HG02610 (cell line): ENCODE measurements around the gene SLIT3.

ENCODE experiments used
- ATAC-seq: cut with Tn5 transposase; IDR thresholded peaks from one replicate; pipeline ENCODE4 v1.9.1; 2021; ENCODE audit warnings: mild to moderate bottlenecking, moderate library complexity; ENCODE audit not compliant: unreplicated experiment

The SLIT3 gene

DNA sequence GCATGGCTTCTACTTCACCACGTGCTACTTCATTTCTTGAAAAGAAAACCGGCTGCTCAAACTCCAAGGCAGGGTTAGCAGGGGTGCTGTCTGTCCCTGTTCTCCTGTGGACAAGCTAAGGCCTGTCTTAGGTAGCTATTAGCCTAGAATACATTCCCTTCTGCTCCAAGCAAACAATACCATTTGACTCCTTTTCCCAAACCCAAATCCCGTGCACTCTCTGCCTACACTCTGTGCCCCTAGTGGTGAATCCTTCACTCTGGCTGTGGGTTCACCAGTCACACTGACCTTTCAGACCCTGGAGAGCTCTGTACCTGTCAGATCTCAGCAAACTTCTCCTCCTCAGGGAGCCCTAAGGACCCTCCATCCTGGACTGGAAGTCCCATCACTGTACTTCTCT lies 211.6 kb downstream of the SLIT3 start:
- no peak for ATAC-seq

- ATAC-seq = no peak
Observed at GRCh38 chr5:169088028-169088725, 212.8 kb downstream of the SLIT3 start.

- ATAC-seq = no peak
Observed at GRCh38 chr5:169085636-169086035, 215.3 kb downstream of the SLIT3 start.

DNA sequence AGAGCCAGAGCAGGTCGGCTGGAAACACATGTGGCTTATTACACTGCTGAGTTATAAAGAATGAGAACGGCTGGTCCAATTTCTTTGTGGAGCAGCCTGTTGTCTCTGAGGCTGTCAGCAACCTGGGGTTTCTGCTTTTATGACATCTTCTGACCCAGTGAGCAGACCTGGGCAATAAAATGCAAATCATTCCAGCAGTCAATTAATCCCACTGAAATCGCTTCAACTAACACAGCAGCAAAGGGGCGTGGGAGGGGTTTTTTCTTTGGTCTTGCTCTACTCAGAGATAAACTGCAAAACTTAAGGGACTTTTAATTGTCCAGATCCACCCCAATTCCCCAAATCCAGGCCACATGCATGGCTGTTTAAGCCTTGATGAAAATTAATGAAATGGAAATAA lies 215.7 kb downstream of the SLIT3 start:
- ATAC-seq = no peak

GRCh38 chr5:169084775-169085174 lies 216.2 kb downstream of the SLIT3 start:
- ATAC-seq = no peak

DNA sequence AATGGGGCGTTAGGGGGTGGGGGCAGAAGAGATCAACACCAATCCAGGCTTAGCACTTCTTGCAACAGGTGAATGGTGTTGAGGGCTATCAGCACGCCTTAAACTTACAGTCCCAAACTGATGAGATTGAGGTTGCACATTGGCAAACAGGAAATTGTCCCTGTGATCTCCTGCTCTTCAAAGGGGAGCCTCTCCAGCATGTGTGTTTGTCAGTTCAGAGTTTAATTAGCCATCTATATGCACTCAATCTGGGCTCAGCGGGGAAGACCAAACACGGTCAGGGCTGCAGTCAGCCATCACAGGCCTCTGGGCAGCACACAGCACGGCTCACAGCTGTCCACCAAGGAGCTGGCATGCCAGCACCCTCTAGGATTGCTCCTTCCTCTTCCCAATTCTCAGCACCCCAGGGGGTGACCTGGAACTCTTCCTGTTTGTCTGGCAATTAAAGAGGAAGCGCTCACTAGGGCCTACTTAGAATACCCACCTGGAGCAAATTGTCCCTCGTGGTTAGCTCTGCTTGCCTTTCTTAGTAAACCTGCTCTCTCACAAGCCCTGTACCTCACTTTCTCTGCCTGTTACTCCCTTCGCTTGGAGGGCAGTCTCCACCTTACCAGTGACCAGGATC lies 217.4 kb downstream of the SLIT3 start:
- no peak for ATAC-seq

GRCh38 chr5:169081000-169081724 lies 219.8 kb downstream of the SLIT3 start:
- ATAC-seq = no peak

DNA sequence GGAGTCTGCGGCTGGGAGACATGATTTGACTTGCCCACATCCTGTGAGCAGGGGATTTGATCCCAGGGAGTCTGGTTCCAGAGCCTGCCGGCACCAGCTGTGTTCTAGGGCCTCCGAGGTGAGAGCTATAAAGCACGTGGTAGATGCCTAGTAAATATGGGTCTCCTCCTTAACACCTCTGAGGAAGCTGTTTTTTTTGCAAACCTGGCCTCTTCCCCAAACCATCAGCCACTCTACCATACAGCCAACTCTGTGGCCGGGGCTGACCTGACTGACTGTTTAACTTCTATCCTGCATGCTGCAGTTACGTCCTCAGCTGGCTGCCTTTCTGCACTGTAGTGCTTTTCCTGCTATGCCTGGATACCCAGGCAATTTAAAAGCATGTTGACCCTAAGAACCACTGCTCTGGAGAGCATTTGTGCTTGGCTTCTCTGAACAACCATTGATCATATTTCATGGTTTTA lies 220.5 kb downstream of the SLIT3 start:
- ATAC-seq = no peak

DNA sequence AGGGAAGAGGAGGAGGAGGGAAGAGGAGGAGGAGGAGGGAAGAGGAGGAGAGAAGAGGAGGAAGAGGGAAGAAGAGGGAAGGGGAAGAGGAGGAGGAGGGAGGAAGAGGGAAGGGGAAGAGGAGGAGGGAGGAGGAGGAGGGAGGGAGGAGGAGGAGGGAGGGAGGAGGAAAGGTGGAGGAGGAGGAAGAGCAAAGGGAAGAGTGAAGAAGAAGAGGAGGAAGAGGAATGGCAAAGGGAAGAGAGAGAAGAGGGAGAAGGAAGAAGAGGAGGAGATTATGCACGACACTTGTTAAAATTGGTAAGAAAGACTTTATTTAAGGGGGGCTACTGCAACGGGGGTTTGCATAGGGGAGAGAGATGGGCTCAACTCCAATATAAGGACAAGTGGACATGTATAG lies 221.2 kb downstream of the SLIT3 start:
- no peak for ATAC-seq

DNA sequence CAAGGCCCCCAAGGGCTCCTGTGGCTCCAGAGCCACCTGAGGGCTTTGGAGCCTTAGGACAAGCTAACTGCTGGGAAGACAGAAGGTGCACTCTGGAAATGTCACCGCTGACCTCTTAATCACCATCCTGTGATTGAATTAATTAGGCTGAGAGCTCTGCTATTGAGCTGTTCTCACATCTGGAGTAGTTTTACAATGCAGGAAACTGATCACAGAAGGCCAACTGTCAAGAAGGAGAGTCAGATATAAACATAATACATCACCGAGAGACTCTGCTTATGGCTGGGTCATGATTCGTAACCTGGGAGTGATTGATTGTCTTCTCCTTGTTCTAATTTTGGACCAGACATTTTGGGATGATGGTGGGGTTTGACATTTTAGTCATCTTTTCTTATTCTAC lies 226.1 kb downstream of the SLIT3 start:
- no peak for ATAC-seq

- ATAC-seq = no peak
Observed at GRCh38 chr5:169072233-169072632, 228.7 kb downstream of the SLIT3 start.

- no peak for ATAC-seq
Observed at GRCh38 chr5:169070413-169070812, 230.5 kb downstream of the SLIT3 start.

GRCh38 chr5:169067751-169068173 lies 233.2 kb downstream of the SLIT3 start:
- ATAC-seq = no peak

DNA sequence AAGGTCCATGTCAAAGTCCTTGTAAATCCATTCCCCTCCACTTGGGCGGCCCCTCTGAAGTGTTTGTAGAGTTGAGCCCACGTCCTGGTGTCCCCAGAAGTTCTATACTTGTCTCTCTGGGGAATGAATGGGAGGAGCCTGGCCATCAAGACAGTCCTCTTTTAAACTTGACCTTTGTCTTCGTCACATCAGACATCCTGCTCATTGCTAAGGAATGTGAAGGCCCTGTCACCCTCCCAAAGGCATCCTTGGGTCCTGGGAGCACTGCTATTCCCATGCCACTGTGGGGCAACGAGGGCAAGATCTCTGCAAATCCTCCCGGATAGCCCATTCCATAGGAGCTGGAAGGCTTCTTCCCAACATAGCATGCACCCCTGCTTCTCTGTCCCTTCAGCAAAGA lies 235.5 kb downstream of the SLIT3 start:
- no peak for ATAC-seq

DNA sequence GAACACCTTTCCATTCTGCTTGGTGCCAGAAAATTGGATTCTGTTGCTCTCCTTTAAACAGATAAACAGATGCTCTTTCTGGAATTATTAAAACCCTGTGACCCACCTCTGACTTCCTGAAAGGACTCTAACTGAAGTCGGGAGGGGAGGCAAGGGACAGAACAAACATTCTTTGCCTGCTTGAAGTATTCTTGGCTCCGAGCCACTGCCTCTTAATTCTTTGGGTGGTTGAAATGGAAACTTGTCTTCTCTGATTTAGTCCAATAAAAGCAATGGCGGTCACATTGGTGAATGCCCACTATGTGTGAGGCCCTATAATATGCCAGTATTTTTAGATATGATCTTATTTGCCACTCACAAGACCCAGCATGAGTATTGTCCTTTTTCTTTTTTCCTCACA lies 236.8 kb downstream of the SLIT3 start:
- no peak for ATAC-seq

DNA sequence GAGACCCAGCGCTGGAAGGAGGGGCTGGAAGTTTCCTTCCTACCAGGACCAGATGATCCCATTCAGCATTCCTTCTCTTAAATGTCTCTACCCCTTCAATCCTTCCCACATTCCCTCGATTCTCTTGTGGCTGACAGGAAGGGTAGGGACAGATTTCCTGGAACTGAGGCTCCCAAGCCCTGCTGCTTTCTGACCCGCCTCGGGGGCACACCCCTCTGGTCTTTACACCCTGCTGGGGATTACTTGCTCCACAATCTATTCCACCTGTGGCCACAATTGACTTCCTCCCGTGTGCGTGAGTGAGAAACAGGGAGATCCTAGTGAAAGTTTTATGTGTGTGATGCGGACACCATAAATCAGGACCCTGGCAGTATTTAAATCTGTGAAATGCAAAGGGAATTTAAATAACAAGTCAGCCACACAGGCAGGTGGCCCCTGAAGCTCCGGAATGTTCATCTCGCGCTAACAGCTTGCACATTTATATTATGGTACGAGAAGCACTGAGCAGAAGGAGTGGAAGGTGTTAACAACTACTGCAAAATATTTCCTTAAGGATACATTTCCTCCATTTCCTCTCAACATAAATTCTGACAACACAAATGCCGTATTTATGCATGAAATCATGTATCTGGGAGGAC lies 237.5 kb downstream of the SLIT3 start:
- no peak for ATAC-seq

- no peak for ATAC-seq
Observed at GRCh38 chr5:169062690-169063089, 238.2 kb downstream of the SLIT3 start.

DNA sequence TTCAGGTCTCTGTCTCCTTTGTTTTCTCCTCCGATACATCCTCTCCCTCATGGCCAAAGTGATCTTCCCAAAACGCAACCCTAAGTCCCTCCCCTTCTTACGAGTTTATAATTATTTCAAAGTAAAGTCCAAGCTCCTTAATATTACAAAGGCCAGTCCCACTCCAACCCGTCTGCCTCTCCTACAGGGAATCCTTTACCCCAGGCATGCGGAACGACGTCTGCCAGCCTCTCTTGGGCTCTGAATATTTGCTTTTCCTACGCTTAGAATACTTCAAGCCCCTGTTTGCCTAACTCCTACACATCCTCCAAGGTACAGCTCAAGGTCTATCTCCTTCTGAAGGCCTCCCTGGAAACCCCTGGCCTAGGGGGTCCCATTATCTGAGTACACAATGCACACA lies 246.4 kb downstream of the SLIT3 start:
- no peak for ATAC-seq

DNA sequence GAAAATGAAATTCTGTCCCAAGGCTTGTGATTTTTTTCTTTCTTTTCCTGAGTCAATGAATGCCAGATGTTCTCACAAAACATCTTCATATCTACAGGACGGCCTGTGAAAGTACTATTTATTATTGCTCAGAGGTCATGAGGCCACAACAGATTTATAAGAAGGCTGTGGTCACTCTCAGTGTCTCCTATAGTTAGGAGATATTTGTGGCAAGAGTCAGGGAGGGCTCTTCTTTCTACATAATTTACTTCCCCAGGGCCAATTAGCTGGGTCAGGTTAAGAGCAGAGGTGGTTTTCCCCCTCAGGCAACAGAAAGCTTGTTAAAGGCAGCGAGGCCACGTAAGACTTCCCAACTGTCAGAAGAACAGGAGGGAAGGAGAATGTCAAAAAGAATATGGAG lies 248.7 kb downstream of the SLIT3 start:
- no peak for ATAC-seq

- ATAC-seq = no peak
Observed at GRCh38 chr5:169051351-169051750, 249.6 kb downstream of the SLIT3 start.

GRCh38 chr5:169050636-169051035 lies 250.3 kb downstream of the SLIT3 start:
- no peak for ATAC-seq

DNA sequence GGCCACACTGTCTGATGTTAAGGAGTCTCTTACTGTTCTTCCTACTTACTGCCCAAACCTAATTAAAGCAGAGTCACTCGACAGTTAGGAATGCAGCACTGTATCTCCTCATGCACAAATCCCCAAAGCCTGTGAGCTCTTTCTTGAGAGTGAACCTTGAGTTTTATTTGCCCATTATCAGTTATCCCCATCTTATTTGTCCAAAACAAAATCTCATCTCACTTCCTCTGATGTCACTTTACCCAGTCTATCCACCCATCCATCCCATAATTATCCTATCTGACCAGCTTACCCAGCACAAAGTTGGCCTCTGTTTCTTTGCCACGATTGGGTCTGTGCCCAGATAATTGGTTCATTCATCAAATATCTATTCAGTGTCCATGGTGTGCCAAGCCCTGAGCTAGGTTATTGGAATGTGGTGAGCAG lies 250.8 kb downstream of the SLIT3 start:
- no peak for ATAC-seq
